ENCODE data around the gene ATP1A4. TPM values are rescaled to one million over a fixed set of nuclear protein-coding genes. Genes with fewer than 3 reads are reported as not detected.

The ATP1A4 gene
- total and polyA plus RNA-seq, 2 of the 8 experiments (the other 6 are each of a cell fraction or from before 2014, with no cell fraction given): 0.48 to 0.61 TPM

DNA sequence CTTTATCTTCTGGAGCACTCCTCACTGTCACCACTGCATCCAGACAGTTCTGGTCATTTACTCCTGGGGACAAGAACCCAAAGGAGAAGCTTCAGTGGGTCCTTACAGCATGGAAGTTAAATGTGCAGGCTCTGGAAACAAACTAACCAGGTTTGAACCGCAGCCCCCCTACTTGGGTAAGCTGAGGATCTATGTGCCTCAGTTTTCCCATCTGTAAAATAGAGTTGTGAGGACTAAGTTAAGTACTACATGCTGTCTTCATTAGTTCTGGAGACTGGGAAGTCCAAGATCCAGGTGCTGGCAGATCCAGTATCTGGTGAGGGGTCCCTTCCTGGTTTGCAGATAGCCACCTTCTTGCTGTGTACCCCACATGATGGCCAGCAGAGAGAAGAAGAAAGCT lies 43.9 kb upstream of the ATP1A4 start (continued):
- TF ChIP-seq SAP30 (IDR thresholded peaks at IDR 0.05; ENCODE audit: insufficient read depth, insufficient replicate concordance, low read length) (no peak), BRCA1 (IDR thresholded peaks at IDR 0.05; ENCODE audit: low read depth, low read length) (no peak), JUN (IDR thresholded peaks at IDR 0.05; ENCODE audit: low read depth, low read length) (no peak)
